ENCODE results near the gene SOD2.

DNA sequence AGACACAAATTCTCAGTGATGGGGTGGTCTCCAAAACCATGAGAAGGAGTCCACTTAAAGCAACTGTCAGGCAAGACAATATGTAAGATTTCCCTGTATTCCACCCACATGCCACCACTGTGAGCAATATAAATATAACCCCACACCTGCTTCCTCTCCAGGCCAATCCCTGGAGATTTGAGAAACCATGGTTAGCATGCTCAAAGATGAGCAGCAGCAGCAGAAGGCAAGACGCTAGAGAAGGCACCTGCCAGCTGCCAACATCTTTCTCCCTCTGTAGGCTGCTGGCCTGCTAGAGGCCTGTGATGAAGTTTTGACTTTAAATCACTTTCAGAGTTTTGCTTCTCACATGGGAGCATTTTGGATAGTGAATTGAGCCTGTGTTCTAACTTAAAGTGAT, 7.9 kb upstream of the SOD2 start:
- TF ChIP-seq, protein P1, sequence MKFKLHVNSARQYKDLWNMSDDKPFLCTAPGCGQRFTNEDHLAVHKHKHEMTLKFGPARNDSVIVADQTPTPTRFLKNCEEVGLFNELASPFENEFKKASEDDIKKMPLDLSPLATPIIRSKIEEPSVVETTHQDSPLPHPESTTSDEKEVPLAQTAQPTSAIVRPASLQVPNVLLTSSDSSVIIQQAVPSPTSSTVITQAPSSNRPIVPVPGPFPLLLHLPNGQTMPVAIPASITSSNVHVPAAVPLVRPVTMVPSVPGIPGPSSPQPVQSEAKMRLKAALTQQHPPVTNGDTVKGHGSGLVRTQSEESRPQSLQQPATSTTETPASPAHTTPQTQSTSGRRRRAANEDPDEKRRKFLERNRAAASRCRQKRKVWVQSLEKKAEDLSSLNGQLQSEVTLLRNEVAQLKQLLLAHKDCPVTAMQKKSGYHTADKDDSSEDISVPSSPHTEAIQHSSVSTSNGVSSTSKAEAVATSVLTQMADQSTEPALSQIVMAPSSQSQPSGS (tag by site-specific recombination; IDR thresholded peaks at IDR 0.05; ENCODE audit: low read depth) = no peak
- TF ChIP-seq ZNF654 (tag by site-specific recombination; IDR thresholded peaks at IDR 0.05; ENCODE audit: low read depth) (no peak), YY1 (tag by site-specific recombination; IDR thresholded peaks at IDR 0.05) (no peak), KLF1 (tag by site-specific recombination; IDR thresholded peaks at IDR 0.05) (no peak)
- TF ChIP-seq, protein P2, sequence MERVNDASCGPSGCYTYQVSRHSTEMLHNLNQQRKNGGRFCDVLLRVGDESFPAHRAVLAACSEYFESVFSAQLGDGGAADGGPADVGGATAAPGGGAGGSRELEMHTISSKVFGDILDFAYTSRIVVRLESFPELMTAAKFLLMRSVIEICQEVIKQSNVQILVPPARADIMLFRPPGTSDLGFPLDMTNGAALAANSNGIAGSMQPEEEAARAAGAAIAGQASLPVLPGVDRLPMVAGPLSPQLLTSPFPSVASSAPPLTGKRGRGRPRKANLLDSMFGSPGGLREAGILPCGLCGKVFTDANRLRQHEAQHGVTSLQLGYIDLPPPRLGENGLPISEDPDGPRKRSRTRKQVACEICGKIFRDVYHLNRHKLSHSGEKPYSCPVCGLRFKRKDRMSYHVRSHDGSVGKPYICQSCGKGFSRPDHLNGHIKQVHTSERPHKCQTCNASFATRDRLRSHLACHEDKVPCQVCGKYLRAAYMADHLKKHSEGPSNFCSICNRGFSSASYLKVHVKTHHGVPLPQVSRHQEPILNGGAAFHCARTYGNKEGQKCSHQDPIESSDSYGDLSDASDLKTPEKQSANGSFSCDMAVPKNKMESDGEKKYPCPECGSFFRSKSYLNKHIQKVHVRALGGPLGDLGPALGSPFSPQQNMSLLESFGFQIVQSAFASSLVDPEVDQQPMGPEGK (tag by site-specific recombination; IDR thresholded peaks at IDR 0.05) = no peak
- TF ChIP-seq, protein P3, sequence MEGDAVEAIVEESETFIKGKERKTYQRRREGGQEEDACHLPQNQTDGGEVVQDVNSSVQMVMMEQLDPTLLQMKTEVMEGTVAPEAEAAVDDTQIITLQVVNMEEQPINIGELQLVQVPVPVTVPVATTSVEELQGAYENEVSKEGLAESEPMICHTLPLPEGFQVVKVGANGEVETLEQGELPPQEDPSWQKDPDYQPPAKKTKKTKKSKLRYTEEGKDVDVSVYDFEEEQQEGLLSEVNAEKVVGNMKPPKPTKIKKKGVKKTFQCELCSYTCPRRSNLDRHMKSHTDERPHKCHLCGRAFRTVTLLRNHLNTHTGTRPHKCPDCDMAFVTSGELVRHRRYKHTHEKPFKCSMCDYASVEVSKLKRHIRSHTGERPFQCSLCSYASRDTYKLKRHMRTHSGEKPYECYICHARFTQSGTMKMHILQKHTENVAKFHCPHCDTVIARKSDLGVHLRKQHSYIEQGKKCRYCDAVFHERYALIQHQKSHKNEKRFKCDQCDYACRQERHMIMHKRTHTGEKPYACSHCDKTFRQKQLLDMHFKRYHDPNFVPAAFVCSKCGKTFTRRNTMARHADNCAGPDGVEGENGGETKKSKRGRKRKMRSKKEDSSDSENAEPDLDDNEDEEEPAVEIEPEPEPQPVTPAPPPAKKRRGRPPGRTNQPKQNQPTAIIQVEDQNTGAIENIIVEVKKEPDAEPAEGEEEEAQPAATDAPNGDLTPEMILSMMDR (tag by site-specific recombination; IDR thresholded peaks at IDR 0.05) = no peak
